Measurements from ENCODE around the gene UGT1A6.

Gene UGT1A6

DNA sequence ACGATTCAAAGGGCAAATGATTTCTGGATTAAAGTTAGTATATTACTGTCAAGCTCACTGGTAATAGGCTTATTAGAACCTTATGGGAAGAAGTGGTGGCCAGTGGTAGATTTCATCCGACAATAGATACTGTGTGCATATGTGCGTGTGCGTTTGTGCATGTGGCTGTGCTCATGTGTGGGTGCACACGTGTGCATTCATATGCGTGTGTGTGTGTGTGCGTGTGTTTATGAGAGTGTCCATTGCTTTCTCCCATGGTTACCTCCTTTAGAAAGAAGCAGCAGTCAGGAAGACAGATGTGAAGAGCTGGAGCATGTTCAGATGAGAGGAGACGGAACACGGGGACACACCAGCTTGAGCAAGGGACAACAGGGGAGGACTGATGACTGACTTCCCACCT, 76.6 kb downstream of the UGT1A6 start:
- no peak for DNase-seq (ENCODE audit: low read depth)
- H3K4me3 ChIP-seq (ENCODE audit: low read length): no peak overlapping the region
- TF ChIP-seq, protein P1, sequence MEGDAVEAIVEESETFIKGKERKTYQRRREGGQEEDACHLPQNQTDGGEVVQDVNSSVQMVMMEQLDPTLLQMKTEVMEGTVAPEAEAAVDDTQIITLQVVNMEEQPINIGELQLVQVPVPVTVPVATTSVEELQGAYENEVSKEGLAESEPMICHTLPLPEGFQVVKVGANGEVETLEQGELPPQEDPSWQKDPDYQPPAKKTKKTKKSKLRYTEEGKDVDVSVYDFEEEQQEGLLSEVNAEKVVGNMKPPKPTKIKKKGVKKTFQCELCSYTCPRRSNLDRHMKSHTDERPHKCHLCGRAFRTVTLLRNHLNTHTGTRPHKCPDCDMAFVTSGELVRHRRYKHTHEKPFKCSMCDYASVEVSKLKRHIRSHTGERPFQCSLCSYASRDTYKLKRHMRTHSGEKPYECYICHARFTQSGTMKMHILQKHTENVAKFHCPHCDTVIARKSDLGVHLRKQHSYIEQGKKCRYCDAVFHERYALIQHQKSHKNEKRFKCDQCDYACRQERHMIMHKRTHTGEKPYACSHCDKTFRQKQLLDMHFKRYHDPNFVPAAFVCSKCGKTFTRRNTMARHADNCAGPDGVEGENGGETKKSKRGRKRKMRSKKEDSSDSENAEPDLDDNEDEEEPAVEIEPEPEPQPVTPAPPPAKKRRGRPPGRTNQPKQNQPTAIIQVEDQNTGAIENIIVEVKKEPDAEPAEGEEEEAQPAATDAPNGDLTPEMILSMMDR (conservative IDR thresholded peaks at IDR 0.05; ENCODE audit: low read length): no peak

DNA sequence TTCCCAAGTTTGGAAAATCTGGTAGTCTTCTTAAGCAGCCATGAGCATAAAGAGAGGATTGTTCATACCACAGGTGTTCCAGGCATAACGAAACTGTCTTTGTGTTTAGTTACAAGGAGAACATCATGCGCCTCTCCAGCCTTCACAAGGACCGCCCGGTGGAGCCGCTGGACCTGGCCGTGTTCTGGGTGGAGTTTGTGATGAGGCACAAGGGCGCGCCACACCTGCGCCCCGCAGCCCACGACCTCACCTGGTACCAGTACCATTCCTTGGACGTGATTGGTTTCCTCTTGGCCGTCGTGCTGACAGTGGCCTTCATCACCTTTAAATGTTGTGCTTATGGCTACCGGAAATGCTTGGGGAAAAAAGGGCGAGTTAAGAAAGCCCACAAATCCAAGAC, 79.5 kb downstream of the UGT1A6 start:
- no peak overlapping the region for H3K4me3 ChIP-seq (ENCODE audit: low read length)
- DNase-seq (ENCODE audit: low read depth): no peak
- TF ChIP-seq, protein P1 (conservative IDR thresholded peaks at IDR 0.05; ENCODE audit: low read length): no peak

DNA sequence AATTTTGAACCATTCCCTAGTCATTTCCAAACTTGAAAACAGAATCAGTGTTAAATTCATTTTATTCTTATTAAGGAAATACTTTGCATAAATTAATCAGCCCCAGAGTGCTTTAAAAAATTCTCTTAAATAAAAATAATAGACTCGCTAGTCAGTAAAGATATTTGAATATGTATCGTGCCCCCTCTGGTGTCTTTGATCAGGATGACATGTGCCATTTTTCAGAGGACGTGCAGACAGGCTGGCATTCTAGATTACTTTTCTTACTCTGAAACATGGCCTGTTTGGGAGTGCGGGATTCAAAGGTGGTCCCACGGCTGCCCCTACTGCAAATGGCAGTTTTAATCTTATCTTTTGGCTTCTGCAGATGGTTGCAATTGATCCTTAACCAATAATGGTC, 79.9 kb downstream of the UGT1A6 start:
- no peak for DNase-seq (ENCODE audit: low read depth)
- TF ChIP-seq, protein P1 (conservative IDR thresholded peaks at IDR 0.05; ENCODE audit: low read length): no peak
- H3K4me3 ChIP-seq (ENCODE audit: low read length): no peak overlapping the region

DNA sequence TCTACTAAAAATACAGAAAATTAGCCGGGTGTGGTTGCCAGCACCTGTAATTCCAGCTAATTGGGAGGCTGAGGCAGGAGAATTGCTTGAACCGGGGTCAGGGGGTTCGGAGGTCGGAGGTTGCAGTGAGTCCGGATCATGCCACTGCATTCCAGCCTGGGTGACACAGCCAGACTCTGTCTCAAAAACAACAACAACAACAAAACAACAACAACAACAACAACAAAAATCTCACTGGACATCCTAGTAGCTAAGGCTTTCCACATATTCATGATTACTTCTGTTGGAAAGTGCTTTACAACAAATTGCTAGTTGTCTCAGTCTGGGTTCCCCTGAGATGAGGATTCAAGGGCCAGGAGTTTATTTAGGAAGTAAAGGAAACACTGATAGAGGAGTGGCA, 81.2 kb downstream of the UGT1A6 start:
- no peak for DNase-seq (ENCODE audit: low read depth)
- TF ChIP-seq, protein P1 (conservative IDR thresholded peaks at IDR 0.05; ENCODE audit: low read length): no peak
- H3K4me3 ChIP-seq (ENCODE audit: low read length): no peak overlapping the region

DNA sequence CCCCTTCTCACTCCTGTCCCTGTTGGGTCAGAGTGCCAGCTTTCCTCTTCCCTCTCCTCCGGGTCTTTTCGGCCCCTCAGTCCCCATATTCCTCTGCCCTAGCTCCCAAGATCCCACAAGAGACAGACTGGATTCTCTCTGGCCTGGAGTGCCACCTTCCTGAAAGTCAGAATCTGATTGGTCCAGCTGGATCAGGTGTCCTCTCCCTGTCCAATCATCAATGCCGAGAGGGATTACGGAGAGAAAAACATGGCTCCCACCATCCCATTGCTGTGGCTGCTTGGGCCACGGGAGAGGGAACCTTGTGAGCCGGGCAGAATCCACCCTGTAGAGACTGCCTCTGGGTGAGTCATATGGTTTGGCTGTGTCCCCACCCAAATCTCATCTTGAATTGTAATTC, 82.7 kb downstream of the UGT1A6 start:
- TF ChIP-seq, protein P1 (conservative IDR thresholded peaks at IDR 0.05; ENCODE audit: low read length): no peak
- no peak for DNase-seq (ENCODE audit: low read depth)
- no peak overlapping the region for H3K4me3 ChIP-seq (ENCODE audit: low read length)

DNA sequence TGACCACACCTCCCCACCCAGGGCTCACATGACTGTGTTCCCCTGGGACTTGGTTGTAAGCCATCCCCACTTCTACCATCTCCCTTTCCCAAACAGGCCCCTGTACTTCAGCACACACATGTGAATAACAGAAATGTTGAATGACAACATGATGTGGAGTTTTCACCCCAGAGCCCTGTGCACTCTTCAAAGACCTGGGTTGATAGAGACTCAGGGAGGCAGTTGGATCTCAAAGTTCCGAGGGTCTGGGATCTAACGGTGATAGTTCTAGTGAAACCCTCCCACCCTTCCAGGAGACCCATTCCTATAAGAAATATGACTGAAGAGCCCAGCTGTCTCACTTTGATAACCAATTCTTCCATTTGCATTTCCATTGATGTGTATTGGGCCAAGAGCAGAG, 85.3 kb downstream of the UGT1A6 start, which contains the start of gene MROH2A:
TSS of gene MROH2A (plus strand) at position 301 of the 400 bp plus-strand sequence. CDS start 1,029 bp downstream, outside the sequence.
- TF ChIP-seq, protein P1 (conservative IDR thresholded peaks at IDR 0.05; ENCODE audit: low read length): no peak

DNA sequence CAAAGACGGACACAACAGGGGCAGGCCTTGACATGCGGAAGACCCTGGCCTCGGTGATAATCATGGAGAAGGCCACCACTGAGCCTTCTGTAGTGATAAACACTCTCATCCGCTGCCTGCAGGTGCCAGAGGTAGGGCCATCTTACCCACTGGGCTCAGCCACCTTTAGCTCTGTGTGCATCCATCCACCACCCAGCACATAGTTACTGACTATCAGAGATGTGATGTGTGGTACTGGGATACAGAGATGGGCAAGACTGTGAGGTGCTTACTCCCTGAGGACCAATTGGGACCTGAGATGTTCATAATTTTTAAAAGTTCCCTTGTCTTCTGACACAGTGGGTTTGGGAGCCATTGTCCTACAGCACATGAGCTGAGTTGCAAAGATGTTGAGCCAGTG, 87.0 kb downstream of the UGT1A6 start:
- TF ChIP-seq, protein P1 (conservative IDR thresholded peaks at IDR 0.05; ENCODE audit: low read length): no peak
- H3K4me3 ChIP-seq (ENCODE audit: low read length): no peak overlapping the region
- no peak for DNase-seq (ENCODE audit: low read depth)

More for the DNA sequence above, 85.3 kb downstream of the UGT1A6 start, which contains the start of gene MROH2A:
- H3K4me3 ChIP-seq (ENCODE audit: low read length): no peak within 1 kb of the TSS
- no peak for DNase-seq (ENCODE audit: low read depth)

All from AG10803 (cell line).